ENCODE measurements around the gene ELFN1. TPM values are rescaled to one million over a fixed set of nuclear protein-coding genes. Genes with fewer than 3 reads are reported as not detected.
A peak's percentile ranks its signal among the peaks of the same experiment; 100 is the strongest.

The ELFN1 gene
- total and polyA plus RNA-seq, 10 of the 15 experiments (the other 5 are each of a cell fraction or from before 2014, with no cell fraction given): 0.04 TPM; not detected in 9

- intact Hi-C loops (cut with micrococcal nuclease; ENCODE audit: unreplicated experiment): no loop called here
- no peak for DNase-seq (ENCODE audit: low read depth, low spot score)
- in situ Hi-C loops (cut with MboI): no loop called here
- no peak overlapping the region for H3K27ac ChIP-seq (ENCODE audit: control insufficient read depth, insufficient read depth)
- H3K9me3 ChIP-seq (replicated peaks; ENCODE audit: control insufficient read depth, insufficient read depth, low read length): peaks cover 2% of the 10 kb centered on the region; the same call in 1 of the 3 replicates
- H3K4me3 ChIP-seq: no peak overlapping the region
- no peak overlapping the region for H3K4me2 ChIP-seq (ENCODE audit: control insufficient read depth, insufficient read depth)
- FAIRE-seq: no peak
- H3K79me2 ChIP-seq (ENCODE audit: control insufficient read depth, insufficient read depth, low read length): no peaks in the 10 kb centered on the region
- BruUV-seq (replicated peaks): no TSS peak
- no peaks in the 10 kb centered on the region for H3K27me3 ChIP-seq (replicated peaks in 1 of 2; ENCODE audit: control insufficient read depth in 2 of 2, insufficient read depth in 2 of 2, low read length in 1 of 2)
- POLR2A ChIA-PET: no interaction called here
- WGBS (ENCODE audit: insufficient coverage, insufficient replicate concordance, low lambda C conversion rate, missing lambda C conversion rate): 92% methylated on average over 30 of the region's 30 CpGs
- RAD21 ChIA-PET (ENCODE audit: unreplicated experiment): no interaction called here
- SMC1A ChIA-PET (ENCODE audit: uncharacterized antibody, unreplicated experiment): no interaction called here
- no peaks in the 10 kb centered on the region for H4K20me1 ChIP-seq (ENCODE audit: control insufficient read depth, insufficient read depth)
- H3K9ac ChIP-seq (ENCODE audit: control insufficient read depth, insufficient read depth, low read length): no peak overlapping the region
- CTCF ChIA-PET: no interaction called here
- ATAC-seq: no peak
- TF ChIP-seq PBX3 (IDR thresholded peaks at IDR 0.05; ENCODE audit: insufficient replicate concordance, low read depth, low read length): peak; percentile 37
- TF ChIP-seq TCF3 (IDR thresholded peaks at IDR 0.05; ENCODE audit: borderline replicate concordance, insufficient read depth, low read depth, low read length): peak; percentile 50; the same call in 1 of the 2 replicates
- no peak for TF ChIP-seq YY1 (IDR thresholded peaks at IDR 0.05; ENCODE audit: low read depth, low read length)
- TF ChIP-seq, protein P1, sequence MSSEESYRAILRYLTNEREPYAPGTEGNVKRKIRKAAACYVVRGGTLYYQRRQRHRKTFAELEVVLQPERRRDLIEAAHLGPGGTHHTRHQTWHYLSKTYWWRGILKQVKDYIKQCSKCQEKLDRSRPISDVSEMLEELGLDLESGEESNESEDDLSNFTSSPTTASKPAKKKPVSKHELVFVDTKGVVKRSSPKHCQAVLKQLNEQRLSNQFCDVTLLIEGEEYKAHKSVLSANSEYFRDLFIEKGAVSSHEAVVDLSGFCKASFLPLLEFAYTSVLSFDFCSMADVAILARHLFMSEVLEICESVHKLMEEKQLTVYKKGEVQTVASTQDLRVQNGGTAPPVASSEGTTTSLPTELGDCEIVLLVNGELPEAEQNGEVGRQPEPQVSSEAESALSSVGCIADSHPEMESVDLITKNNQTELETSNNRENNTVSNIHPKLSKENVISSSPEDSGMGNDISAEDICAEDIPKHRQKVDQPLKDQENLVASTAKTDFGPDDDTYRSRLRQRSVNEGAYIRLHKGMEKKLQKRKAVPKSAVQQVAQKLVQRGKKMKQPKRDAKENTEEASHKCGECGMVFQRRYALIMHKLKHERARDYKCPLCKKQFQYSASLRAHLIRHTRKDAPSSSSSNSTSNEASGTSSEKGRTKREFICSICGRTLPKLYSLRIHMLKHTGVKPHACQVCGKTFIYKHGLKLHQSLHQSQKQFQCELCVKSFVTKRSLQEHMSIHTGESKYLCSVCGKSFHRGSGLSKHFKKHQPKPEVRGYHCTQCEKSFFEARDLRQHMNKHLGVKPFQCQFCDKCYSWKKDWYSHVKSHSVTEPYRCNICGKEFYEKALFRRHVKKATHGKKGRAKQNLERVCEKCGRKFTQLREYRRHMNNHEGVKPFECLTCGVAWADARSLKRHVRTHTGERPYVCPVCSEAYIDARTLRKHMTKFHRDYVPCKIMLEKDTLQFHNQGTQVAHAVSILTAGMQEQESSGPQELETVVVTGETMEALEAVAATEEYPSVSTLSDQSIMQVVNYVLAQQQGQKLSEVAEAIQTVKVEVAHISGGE (CRISPR knock-in tag; IDR thresholded peaks at IDR 0.05): no peak
- no peak for TF ChIP-seq HDAC6 (IDR thresholded peaks at IDR 0.05; ENCODE audit: unreplicated experiment)
- peak; percentile 77 for TF ChIP-seq BCL3 (IDR thresholded peaks at IDR 0.05; ENCODE audit: borderline replicate concordance, insufficient read depth, low read depth, low read length, poor library complexity, severe bottlenecking)
- no peak for TF ChIP-seq RELA (IDR thresholded peaks at IDR 0.05; ENCODE audit: borderline replicate concordance, partially characterized antibody)
- TF ChIP-seq RBBP5 (conservative IDR thresholded peaks at IDR 0.05): no peak
- TF ChIP-seq BRCA1 (IDR thresholded peaks at IDR 0.05; ENCODE audit: low read depth, low read length): no peak
- TF ChIP-seq, protein P2, sequence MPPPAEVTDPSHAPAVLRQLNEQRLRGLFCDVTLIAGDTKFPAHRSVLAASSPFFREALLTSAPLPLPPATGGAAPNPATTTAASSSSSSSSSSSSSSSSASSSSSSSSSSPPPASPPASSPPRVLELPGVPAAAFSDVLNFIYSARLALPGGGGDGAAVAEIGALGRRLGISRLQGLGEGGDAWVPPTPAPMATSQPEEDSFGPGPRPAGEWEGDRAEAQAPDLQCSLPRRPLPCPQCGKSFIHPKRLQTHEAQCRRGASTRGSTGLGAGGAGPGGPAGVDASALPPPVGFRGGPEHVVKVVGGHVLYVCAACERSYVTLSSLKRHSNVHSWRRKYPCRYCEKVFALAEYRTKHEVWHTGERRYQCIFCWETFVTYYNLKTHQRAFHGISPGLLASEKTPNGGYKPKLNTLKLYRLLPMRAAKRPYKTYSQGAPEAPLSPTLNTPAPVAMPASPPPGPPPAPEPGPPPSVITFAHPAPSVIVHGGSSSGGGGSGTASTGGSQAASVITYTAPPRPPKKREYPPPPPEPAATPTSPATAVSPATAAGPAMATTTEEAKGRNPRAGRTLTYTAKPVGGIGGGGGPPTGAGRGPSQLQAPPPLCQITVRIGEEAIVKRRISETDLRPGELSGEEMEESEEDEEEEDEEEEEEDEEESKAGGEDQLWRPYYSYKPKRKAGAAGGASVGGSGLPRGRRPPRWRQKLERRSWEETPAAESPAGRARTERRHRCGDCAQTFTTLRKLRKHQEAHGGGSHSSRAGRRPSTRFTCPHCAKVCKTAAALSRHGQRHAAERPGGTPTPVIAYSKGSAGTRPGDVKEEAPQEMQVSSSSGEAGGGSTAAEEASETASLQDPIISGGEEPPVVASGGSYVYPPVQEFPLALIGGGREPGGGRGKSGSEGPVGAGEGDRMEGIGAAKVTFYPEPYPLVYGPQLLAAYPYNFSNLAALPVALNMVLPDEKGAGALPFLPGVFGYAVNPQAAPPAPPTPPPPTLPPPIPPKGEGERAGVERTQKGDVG (CRISPR knock-in tag; IDR thresholded peaks at IDR 0.05): no peak
- H2AFZ ChIP-seq (ENCODE audit: control insufficient read depth, low read depth, low read length): no peak overlapping the region
- H3K36me3 ChIP-seq (ENCODE audit: control insufficient read depth in 2 of 2, insufficient read depth in 2 of 2, low read length in 1 of 2): no peaks in the 10 kb centered on the region
- H3K4me1 ChIP-seq (ENCODE audit: control insufficient read depth, insufficient read depth, low read length): no peaks in the 10 kb centered on the region
Observed at GRCh38 chr7:1762238-1762945, 92.3 kb downstream of the ELFN1 start.

Data from GM12878 (cell line).